GM21619 (cell line): Measurements from ENCODE around the gene RNASE9.
"Not testable (repeated sequence)": the region's sequence is repeated elsewhere in the genome, so short reads cannot be mapped to it uniquely, and the experiment has no call there.

ENCODE experiments used
- ATAC-seq: cut with Tn5 transposase; IDR thresholded peaks from one replicate; pipeline ENCODE4 v1.9.1; 2021; ENCODE audit not compliant: unreplicated experiment

Gene RNASE9

GRCh38 chr14:20524027-20524426 is 36.8 kb downstream of the RNASE9 start:
- ATAC-seq = no peak

- ATAC-seq = no peak
These were observed 38.5 kb downstream of the RNASE9 start for GRCh38 chr14:20522332-20522731.

GRCh38 chr14:20516921-20517320 is 43.9 kb downstream of the RNASE9 start:
- ATAC-seq = no peak

- no peak for ATAC-seq
These were observed 45.0 kb downstream of the RNASE9 start for GRCh38 chr14:20515846-20516245.

GRCh38 chr14:20512177-20512905 is 48.5 kb downstream of the RNASE9 start:
- ATAC-seq = no peak

GRCh38 chr14:20508367-20508766 is 52.5 kb downstream of the RNASE9 start:
- ATAC-seq = no peak

- ATAC-seq = not testable (repeated sequence)
These were observed 53.3 kb downstream of the RNASE9 start for GRCh38 chr14:20507537-20507936.

- not testable (repeated sequence) for ATAC-seq
These were observed 54.1 kb downstream of the RNASE9 start for GRCh38 chr14:20506752-20507151.

- not testable (repeated sequence) for ATAC-seq
These were observed 54.6 kb downstream of the RNASE9 start for GRCh38 chr14:20506276-20506675.
